Measurements from ENCODE around the gene AVL9.
A peak's percentile ranks its signal among the peaks of the same experiment; 100 is the strongest.
"Not testable (repeated sequence)": the region's sequence is repeated elsewhere in the genome, so short reads cannot be mapped to it uniquely, and the experiment has no call there.

Gene AVL9

DNA sequence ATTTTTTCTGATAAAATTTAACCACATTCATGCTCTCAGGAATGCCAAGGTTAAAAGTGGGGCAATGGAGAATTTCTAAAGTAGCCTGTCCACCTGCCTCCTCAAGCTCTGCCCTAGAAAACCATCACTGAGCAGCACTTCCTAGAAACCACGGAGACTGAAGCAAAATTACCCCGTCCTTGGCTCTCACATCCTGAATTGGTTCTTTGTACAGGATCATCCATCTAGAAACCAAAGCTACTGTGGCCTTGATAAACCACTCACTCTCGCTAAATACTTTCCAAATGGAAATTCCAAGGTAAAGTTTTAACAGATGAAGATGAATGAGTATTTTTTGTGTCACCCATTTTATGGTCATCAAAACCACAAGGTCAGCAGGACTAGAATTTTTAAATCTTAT lies 96.6 kb downstream of the AVL9 start:
- peak; percentile 41 for DNase-seq

DNA sequence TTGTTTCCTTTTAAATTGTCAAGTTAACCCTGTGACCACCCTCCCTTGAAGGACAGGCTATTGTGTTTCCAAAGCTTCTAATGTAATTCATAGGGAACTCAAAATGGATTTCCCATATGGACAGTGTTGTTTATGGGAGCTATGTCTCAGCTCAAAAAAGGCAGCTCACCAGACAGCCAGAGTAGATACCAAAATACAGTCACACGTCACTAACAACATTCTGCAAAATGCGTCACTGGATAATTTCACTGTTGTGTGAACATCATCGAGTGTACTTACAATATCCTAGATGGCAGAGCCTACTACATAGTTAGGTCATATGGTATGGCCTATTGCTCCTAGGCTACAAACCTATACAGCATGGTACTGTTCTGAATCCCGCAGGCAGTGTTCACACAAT lies 97.4 kb downstream of the AVL9 start:
- DNase-seq, result no peak

DNA sequence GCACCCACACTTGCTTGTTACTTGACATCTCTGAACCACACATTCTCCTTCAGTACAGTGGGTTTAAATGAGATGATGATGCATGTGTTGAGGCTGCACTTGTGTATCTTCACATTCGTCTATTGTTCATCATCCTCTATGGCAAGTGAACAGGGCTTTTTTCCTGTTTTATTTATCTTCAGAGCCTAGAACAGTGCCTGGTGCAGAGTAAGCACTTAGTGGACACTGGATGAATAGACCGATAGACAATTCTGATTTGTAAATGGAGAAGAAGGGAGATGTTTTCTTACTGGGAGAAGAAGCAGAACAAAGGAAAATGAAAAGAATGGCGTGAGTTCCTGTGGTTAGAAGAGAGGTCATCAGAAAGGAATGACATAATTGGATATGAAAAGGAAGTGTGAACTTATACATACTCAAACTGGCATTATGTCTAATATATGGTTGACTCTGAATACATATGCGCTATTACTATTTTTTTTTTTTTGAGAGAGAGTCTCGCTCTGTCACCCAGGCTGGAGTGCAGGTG lies 99.7 kb downstream of the AVL9 start:
- peak; percentile 38 for DNase-seq

DNA sequence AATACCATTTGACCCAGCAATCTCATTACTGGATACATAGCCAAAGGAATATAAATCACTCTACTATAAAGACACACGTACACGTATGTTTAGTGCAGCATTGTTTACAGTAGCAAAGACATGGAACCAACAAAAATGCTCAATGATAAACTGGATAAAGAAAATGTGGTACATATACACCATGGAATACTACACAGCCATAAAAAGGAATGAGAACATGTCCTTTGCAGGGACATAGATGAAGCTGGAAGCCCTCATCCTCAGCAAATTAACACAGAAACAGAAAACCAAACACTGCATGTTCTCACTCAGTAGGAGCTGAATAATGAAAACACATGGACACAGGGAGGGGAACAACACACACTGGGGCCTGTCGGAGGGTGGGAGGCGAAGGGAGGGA lies 105.9 kb downstream of the AVL9 start:
- not testable (repeated sequence) for DNase-seq

DNA sequence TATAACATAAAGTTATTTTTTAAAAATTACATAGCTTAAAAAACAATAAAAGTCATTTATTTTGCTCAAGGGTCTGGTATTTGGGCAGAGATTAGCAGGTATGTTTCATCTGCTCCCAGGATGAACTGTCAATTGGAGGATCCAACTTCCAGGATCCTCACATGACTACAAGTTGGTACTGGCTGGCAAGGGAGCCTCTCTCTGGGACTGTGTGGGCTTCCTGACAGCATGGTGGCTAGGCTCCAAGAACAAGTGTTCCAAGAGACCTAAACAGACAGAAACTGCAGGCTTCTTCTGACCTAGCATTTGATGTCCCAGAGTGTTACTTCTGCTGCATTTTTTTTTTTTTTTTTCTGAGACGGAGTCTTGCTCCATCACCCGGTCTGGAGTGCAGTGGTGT lies 107.2 kb downstream of the AVL9 start:
- no peak for DNase-seq

DNA sequence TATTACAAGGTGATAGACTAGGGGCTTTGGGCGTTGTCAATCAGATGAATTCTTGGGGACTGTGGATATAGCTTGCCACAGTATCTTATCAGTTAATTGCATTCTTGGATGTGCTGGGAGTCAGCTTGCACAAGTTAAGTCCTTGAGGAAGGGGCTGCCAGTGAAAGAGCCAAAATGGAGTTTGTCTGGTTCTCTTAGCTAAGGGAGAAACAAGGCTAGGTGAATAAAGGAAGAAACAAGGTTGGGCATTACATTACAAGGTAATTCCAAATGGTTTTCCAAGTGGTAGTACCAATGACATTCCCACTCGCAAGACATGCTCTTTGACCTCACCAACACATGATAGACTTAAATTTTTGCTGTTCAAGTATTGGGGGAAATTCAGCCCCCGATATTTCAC lies 108.2 kb downstream of the AVL9 start:
- DNase-seq, result not testable (repeated sequence)

DNA sequence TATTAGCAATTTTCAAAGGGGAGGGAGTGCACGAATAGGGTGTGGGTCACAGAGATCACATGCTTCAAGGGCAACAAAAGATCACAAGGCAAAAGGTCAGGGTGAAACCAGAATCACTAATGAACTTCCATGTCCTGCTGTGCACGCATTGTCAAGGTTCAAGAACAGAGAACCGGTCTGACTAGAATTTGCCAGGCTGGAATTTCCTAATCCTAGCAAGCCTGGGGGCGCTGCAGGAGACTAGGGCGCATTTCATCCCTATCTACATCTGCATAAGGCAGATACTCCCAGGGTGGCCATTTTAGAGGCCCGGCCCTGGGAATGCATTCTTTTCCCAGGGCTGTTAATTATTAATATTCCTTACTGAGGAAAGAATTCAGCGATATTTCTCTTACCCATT lies 108.8 kb downstream of the AVL9 start:
- not testable (repeated sequence) for DNase-seq

DNA sequence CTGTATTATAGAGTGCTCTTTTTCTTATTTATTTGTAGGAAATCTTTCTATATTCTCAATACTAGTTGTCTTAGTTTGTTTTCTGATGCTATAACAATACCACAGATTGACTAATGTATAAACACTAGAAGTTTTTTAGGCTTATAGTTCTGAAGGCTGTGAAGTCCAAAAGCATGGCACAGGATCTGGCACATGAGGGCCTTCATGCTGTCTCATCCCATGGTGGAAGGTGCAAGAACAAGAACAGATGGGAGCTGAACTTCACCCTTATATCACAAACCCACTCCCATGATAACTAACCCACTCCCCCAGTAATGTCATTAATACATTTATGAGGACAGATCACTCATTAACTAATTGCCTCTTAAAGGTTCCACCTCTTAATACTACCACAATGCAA lies 109.7 kb downstream of the AVL9 start:
- DNase-seq, result no peak

DNA sequence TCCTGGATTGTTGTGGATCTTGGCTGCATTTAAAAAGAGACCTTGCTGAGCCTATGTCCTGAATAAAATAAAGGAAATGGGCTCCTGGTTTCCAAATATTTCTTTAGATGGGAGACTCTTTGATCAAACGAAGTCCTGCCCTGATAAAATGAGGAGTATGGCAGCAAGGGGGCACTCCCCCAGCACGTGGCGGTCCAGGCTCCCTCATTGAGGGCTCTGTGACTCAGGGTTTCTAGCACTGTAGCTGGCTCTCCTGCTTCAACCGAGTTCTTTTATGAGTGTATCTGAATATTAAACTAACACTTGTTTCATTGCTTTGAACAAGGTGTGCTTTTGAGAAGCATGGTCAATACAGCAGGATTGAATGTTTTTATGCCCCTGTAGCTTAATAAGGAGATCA lies 114.2 kb downstream of the AVL9 start:
- DNase-seq, result no peak

DNA sequence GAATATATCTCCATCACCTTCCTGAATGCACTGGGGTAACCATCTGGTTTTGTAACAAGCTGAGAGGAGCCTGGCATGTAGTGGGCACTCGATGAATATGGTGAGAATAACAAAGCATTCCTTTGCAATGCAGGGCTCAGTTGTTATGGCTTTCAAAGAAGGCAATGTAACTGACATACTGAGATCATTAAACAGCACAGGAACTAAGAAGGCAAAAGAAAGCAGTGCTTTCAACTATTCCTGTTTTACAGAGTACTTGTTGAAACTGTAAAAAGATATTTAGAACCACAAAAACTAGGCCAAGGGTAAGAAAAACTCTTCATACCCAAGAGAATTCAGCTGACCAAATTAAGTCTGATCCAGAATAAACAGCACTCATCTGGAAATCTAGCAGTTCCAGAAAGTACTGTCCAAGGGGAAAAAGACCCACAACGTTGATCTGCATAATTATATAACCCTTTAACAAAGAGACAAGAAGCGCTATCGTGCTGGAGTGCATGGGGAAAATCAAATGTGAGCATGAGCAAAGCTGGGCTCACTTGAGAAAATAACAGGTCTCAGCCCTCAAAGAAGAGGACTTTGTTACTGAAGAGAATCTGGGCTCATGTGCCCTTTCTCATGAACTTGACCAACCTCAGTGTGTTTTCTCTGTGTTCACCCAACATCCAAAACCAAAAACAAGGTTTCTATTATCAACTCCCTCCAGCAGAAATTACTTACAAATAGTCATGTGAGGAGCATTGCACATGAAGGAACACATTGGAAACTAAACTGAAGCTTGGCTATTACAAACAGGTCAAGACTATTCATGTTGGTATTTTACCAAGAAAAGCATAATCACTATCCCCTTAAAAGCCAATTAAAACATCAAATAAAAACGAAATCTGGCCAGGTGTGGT lies 116.2 kb downstream of the AVL9 start:
- no peak for DNase-seq

DNA sequence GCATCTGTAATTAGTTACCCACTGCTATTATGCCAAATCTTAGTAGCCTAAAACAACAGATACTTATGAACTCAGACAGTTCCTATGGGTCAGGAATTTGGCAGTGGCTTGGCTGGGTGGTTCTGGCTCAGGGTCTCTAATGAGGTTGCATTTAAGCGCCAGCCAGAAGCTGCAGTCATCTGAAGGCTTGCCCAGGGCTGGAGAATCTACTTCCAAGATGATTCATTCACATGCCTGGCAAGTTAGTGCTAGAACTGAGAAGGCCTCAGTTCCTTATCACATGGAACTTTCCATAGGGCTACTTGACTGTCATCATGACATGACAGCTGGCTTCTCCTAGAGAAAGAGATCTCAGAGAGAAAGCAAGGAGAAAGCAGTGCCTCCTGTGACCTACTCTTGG lies 121.3 kb downstream of the AVL9 start:
- peak; percentile 58 for DNase-seq

DNA sequence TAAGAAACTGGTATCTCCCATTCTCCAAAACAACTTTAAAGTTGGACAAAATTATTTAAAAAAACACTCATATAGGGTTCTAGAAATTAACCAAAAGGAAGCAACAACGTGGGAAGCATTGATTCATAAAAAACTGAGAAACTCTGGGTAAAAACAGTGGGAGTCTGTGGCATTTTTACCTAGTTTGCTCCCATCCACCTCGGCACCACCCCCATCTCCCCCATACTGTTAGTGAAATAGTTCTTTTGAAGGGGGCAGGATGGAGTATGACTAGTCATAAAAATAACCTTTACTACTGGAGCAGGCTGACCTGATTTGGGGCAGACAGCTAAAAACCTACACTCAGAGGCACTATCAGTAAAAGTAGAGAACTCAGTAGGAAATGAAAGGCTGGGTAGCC lies 123.2 kb downstream of the AVL9 start:
- DNase-seq, result no peak

DNA sequence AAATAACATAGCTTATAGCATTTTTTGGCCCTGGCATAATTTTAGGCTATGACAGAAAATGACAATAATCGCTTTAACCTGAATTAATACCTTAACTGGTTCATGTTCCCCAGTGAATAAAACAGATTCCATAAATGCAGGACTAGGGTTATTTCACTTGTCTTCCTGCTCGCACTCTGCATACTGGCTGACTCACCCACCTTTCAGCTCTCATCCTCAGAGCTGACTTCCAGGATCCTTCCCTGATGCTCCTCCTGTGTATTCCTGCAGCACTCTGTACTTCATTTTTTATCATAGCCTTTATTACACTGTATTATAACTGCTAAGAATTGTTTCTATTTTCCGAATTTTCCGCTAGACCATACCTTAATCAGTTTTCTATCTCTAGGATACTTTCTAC lies 123.7 kb downstream of the AVL9 start:
- no peak for DNase-seq

DNA sequence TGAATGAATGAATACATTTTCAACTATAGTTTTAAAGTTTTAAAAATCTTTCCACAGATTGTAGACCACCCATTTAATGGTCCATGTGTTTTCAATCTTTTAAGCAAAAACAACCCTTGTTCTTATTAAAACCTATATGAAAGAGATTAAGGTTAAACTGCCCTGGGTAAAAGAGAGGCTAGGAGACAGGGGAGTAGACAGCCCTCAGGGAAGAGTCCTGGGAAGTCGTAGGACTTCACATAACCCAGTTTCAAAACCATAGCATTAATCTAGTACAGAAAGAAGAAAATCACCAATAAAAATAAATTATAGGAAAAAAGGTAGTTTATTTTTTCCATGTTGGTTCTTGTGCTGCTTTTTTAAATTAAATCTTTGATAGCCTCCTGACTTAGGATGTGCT lies 124.1 kb downstream of the AVL9 start:
- not testable (repeated sequence) for DNase-seq

DNA sequence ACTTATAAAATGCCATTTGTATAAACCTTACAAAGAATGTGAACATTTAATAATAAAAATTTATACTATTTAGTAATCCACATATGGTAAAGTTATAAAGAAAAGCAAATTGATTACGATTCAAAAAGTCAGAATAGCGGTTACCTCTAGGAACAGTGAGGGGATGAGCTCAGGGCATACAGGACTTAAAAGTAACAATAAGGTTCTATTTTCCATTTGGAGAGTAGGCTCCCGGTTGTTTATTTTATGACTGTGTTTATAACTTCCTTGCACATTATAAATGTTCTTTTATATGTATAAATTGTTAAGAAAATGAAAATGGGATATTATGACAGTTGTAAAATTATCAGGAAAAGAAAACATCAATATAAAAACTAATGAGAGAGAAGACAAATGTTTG lies 135.7 kb downstream of the AVL9 start:
- no peak for DNase-seq

DNA sequence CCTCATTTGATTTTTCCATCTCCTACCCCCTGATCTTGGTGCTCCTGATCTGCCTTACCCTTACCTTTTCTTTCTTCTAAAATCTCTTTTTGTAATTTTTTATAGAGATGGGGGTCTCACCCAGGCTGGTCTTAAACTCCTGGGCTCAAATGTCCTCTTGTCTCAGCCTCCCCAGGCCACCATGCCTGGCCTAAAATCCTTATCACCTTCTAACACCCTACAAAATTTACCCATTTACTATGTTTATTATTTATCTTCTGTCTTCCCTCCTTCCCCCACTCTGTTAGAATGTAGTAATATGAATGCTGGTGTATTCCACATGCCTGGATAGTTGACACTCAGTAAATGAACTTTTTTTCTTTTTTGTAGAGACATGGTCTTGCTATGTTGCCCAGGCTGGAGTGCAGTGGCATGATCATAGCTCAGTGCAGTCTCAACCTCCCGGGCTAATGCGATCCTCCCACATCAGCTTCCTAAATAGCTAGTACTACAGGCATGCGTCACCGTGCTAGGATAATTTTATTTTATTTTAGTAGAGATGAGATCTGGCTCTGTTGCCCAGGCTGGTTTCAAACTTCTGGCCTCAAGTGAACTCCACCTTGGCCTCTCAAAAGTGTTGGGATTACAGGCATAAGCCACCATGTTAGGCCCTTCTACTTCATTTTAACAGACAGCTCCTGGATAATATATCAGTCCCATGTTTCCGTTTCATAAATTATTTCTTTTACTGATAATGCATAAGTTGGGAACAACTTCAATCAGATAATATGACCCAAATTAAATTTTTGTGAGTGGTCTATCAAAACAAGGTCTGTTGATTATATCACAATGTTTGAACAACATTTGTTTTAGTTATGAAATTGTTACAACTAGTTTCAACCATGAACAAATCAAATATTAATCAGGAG lies 136.6 kb downstream of the AVL9 start:
- DNase-seq, result not testable (repeated sequence)

DNA sequence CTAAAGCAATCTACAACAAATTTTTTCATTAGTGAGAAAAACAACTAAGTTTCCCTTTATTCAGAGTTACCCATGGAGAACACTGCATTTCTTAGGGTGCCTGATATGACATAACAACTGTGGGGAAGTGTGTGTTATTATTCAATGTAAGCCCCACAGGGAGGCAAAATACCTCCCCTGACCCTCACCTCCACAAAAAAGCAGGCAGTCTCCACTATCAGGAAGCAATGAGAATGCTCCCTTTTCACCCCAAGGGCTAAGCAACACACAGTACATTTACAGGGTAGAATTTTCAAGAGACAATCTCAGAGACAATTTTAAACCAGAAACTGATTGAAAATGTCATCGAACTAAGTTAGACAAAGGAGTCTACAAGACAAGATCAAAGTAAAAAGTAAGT lies 138.2 kb downstream of the AVL9 start:
- not testable (repeated sequence) for DNase-seq

DNA sequence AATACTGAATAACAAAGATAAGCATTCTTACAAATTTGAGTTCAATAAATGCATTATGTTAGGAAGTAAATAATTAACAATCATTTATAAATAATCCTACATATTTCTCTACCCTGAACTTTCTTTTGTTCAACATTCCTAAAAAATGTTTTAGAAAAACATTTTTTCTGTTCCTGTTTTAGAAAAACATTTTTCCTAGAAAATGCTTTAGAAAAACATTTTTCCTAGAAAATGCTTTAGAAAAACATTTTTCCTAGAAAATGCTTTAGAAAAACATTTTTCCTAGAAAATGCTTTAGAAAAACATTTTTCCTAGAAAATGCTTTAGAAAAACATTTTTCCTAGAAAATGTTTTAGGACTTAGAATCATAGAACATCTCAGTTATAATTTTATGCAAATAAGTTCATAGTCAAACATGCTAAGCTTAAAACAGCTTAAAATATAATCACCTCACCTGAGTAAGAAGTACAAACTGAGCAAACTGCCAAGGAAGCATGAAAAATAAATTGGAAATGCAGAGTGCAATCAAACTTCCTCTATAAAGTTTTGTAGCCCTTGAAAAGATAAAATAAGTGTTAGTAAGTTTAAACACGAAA lies 139.6 kb downstream of the AVL9 start:
- DNase-seq, result not testable (repeated sequence)

DNA sequence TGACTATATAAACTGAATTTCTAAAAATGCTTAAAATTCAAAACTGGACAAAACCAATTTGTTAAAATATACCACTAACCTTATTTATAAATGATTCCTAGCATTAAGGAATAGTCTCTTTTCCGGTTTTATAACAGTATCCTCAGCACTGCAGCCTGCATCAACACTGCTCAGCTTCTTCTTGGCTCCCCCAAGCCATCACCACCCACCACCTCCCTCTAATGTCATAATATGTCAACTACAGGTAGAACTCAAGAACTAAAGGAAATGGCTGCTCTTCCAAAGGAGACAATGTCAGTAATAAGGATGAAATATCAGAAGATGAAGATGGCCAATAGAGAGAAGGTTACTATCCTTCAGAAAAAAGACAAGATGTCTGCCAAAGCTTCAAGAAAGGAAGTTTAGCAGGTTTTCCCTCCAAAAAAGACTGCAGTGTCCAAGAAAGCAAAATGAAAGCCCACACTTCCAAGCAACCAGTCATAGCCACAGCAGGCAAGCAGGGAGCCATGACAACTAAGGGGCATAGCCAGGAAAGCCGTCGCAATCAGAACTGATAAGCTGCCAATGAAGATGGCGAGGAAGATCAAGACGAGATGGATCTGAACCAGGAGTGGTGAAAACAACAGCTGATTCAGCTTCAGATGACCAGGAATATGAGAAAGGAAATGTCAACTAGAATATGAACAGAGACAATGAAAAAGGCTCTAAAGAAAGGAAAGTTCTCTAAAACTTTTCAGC lies 141.6 kb downstream of the AVL9 start:
- DNase-seq, result not testable (repeated sequence)

DNA sequence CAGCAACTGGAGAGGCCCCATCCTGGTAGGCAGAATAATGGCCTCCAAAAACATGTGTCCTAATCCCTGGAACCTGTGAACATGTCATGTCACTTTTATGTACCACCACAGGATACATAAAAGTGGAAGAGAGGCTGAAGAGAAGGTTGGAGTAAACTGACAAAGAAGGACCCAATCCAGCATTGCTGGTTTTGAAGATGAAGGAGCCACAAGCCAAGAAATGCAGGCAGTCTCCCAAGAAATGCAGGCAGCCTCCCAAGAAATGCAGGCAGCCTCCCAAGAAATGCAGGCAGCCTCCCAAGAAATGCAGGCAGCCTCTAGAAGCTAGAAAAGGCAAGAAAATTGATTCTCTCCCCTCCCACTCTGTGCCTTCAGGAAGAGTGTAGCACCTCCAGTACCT lies 142.3 kb downstream of the AVL9 start:
- not testable (repeated sequence) for DNase-seq

Measured in fibroblast of skin of abdomen (primary cell).